ENCODE results near the gene CDYL. TPM values are rescaled to one million over a fixed set of nuclear protein-coding genes. Genes with fewer than 3 reads are reported as not detected.

Gene CDYL
- total RNA-seq, 1 experiment from 2014 or later = 4.2 TPM

- no peaks in the 10 kb centered on the region for H3K9me3 ChIP-seq (ENCODE audit: low read length)
- H3K9me2 ChIP-seq (replicated peaks; ENCODE audit: insufficient read depth, low read length) = no peaks in the 10 kb centered on the region
- no peaks in the 10 kb centered on the region for H3K4me1 ChIP-seq (ENCODE audit: low read length)
- H4K20me1 ChIP-seq (ENCODE audit: insufficient read depth, low read depth, low read length) = no peaks in the 10 kb centered on the region
- no peak overlapping the region for H3K4me3 ChIP-seq (ENCODE audit: low read length)
- H2AFZ ChIP-seq (ENCODE audit: low read length) = no peak overlapping the region
- H3K4me2 ChIP-seq (ENCODE audit: low read depth, low read length, poor library complexity, severe bottlenecking) = no peak overlapping the region
- DNase-seq = no peak
- H3K27ac ChIP-seq (ENCODE audit: low read length) = no peak overlapping the region
- no peaks in the 10 kb centered on the region for H3K27me3 ChIP-seq (ENCODE audit: low read length)
- H3K9ac ChIP-seq (ENCODE audit: low read length) = no peak overlapping the region
- no peaks in the 10 kb centered on the region for H3K36me3 ChIP-seq (ENCODE audit: insufficient read depth, low read length)
- no peaks in the 10 kb centered on the region for H3K79me2 ChIP-seq (ENCODE audit: low read length)
Measured at GRCh38 chr6:4947716-4948115, 171.5 kb downstream of the CDYL start.

- H2AFZ ChIP-seq (ENCODE audit: low read length) = no peak overlapping the region
- no peaks in the 10 kb centered on the region for H3K79me2 ChIP-seq (ENCODE audit: low read length)
- H3K4me2 ChIP-seq (ENCODE audit: low read depth, low read length, poor library complexity, severe bottlenecking) = no peak overlapping the region
- no peaks in the 10 kb centered on the region for H3K4me1 ChIP-seq (ENCODE audit: low read length)
- H3K9me2 ChIP-seq (replicated peaks; ENCODE audit: insufficient read depth, low read length) = no peaks in the 10 kb centered on the region
- no peak overlapping the region for H3K4me3 ChIP-seq (ENCODE audit: low read length)
- H3K27ac ChIP-seq (ENCODE audit: low read length) = no peak overlapping the region
- no peaks in the 10 kb centered on the region for H3K9me3 ChIP-seq (ENCODE audit: low read length)
- H4K20me1 ChIP-seq (ENCODE audit: insufficient read depth, low read depth, low read length) = no peaks in the 10 kb centered on the region
- no peak for DNase-seq
- no peaks in the 10 kb centered on the region for H3K36me3 ChIP-seq (ENCODE audit: insufficient read depth, low read length)
- no peak overlapping the region for H3K9ac ChIP-seq (ENCODE audit: low read length)
- no peaks in the 10 kb centered on the region for H3K27me3 ChIP-seq (ENCODE audit: low read length)
Measured at GRCh38 chr6:4948781-4949450, 172.7 kb downstream of the CDYL start.

GRCh38 chr6:4950076-4950475 lies 173.9 kb downstream of the CDYL start:
- H3K27ac ChIP-seq (ENCODE audit: low read length) = no peak overlapping the region
- no peaks in the 10 kb centered on the region for H3K4me1 ChIP-seq (ENCODE audit: low read length)
- no peaks in the 10 kb centered on the region for H4K20me1 ChIP-seq (ENCODE audit: insufficient read depth, low read depth, low read length)
- H3K9me2 ChIP-seq (replicated peaks; ENCODE audit: insufficient read depth, low read length) = no peaks in the 10 kb centered on the region
- H3K4me2 ChIP-seq (ENCODE audit: low read depth, low read length, poor library complexity, severe bottlenecking) = no peak overlapping the region
- no peaks in the 10 kb centered on the region for H3K9me3 ChIP-seq (ENCODE audit: low read length)
- H3K4me3 ChIP-seq (ENCODE audit: low read length) = no peak overlapping the region
- no peaks in the 10 kb centered on the region for H3K27me3 ChIP-seq (ENCODE audit: low read length)
- H2AFZ ChIP-seq (ENCODE audit: low read length) = no peak overlapping the region
- no peak overlapping the region for H3K9ac ChIP-seq (ENCODE audit: low read length)
- no peak for DNase-seq
- H3K79me2 ChIP-seq (ENCODE audit: low read length) = no peaks in the 10 kb centered on the region
- H3K36me3 ChIP-seq (ENCODE audit: insufficient read depth, low read length) = no peaks in the 10 kb centered on the region

GRCh38 chr6:4950836-4951533 lies 174.8 kb downstream of the CDYL start:
- Histone ChIP-seq H3K4me1 (ENCODE audit: low read length) (no peaks in the 10 kb centered on the region), H3K9me2 (replicated peaks; ENCODE audit: insufficient read depth, low read length) (no peaks in the 10 kb centered on the region), H3K79me2 (ENCODE audit: low read length) (no peaks in the 10 kb centered on the region), H4K20me1 (ENCODE audit: insufficient read depth, low read depth, low read length) (no peaks in the 10 kb centered on the region), H3K27me3 (ENCODE audit: low read length) (no peaks in the 10 kb centered on the region), H3K9me3 (ENCODE audit: low read length) (no peaks in the 10 kb centered on the region), H3K4me3 (ENCODE audit: low read length) (no peak overlapping the region), H3K27ac (ENCODE audit: low read length) (no peak overlapping the region), H2AFZ (ENCODE audit: low read length) (no peak overlapping the region), H3K36me3 (ENCODE audit: insufficient read depth, low read length) (no peaks in the 10 kb centered on the region), H3K4me2 (ENCODE audit: low read depth, low read length, poor library complexity, severe bottlenecking) (no peak overlapping the region), H3K9ac (ENCODE audit: low read length) (no peak overlapping the region)
- no peak for DNase-seq

- Histone ChIP-seq H3K79me2 (ENCODE audit: low read length) (no peaks in the 10 kb centered on the region), H3K9ac (ENCODE audit: low read length) (no peak overlapping the region), H3K4me1 (ENCODE audit: low read length) (no peaks in the 10 kb centered on the region), H3K27me3 (ENCODE audit: low read length) (no peaks in the 10 kb centered on the region), H3K4me2 (ENCODE audit: low read depth, low read length, poor library complexity, severe bottlenecking) (no peak overlapping the region), H3K27ac (ENCODE audit: low read length) (no peak overlapping the region), H4K20me1 (ENCODE audit: insufficient read depth, low read depth, low read length) (no peaks in the 10 kb centered on the region), H2AFZ (ENCODE audit: low read length) (no peak overlapping the region), H3K9me2 (replicated peaks; ENCODE audit: insufficient read depth, low read length) (no peaks in the 10 kb centered on the region), H3K9me3 (ENCODE audit: low read length) (no peaks in the 10 kb centered on the region), H3K4me3 (ENCODE audit: low read length) (no peak overlapping the region), H3K36me3 (ENCODE audit: insufficient read depth, low read length) (no peaks in the 10 kb centered on the region)
- no peak for DNase-seq
Measured at GRCh38 chr6:4953440-4953839, 177.2 kb downstream of the CDYL start.

GRCh38 chr6:4956625-4957024 lies 180.4 kb downstream of the CDYL start:
- H4K20me1 ChIP-seq (ENCODE audit: insufficient read depth, low read depth, low read length) = no peaks in the 10 kb centered on the region; the same call in 1 of the 2 replicates
- no peak overlapping the region for H3K4me2 ChIP-seq (ENCODE audit: low read depth, low read length, poor library complexity, severe bottlenecking)
- H3K27ac ChIP-seq (ENCODE audit: low read length) = no peak overlapping the region
- H3K9ac ChIP-seq (ENCODE audit: low read length) = no peak overlapping the region
- H3K27me3 ChIP-seq (ENCODE audit: low read length) = no peaks in the 10 kb centered on the region
- no peaks in the 10 kb centered on the region for H3K79me2 ChIP-seq (ENCODE audit: low read length)
- DNase-seq = no peak
- H3K9me3 ChIP-seq (ENCODE audit: low read length) = no peaks in the 10 kb centered on the region
- no peaks in the 10 kb centered on the region for H3K9me2 ChIP-seq (replicated peaks; ENCODE audit: insufficient read depth, low read length)
- no peaks in the 10 kb centered on the region for H3K36me3 ChIP-seq (ENCODE audit: insufficient read depth, low read length)
- no peaks in the 10 kb centered on the region for H3K4me1 ChIP-seq (ENCODE audit: low read length)
- no peak overlapping the region for H2AFZ ChIP-seq (ENCODE audit: low read length)
- H3K4me3 ChIP-seq (ENCODE audit: low read length) = no peak overlapping the region

- H3K4me3 ChIP-seq (ENCODE audit: low read length) = no peak overlapping the region
- no peak for DNase-seq
- no peaks in the 10 kb centered on the region; the same call in 1 of the 2 replicates for H4K20me1 ChIP-seq (ENCODE audit: insufficient read depth, low read depth, low read length)
- H3K9me2 ChIP-seq (replicated peaks; ENCODE audit: insufficient read depth, low read length) = no peaks in the 10 kb centered on the region
- no peaks in the 10 kb centered on the region for H3K9me3 ChIP-seq (ENCODE audit: low read length)
- no peak overlapping the region for H3K27ac ChIP-seq (ENCODE audit: low read length)
- no peaks in the 10 kb centered on the region for H3K4me1 ChIP-seq (ENCODE audit: low read length)
- H2AFZ ChIP-seq (ENCODE audit: low read length) = no peak overlapping the region
- H3K4me2 ChIP-seq (ENCODE audit: low read depth, low read length, poor library complexity, severe bottlenecking) = no peak overlapping the region
- no peaks in the 10 kb centered on the region for H3K27me3 ChIP-seq (ENCODE audit: low read length)
- no peaks in the 10 kb centered on the region for H3K79me2 ChIP-seq (ENCODE audit: low read length)
- H3K36me3 ChIP-seq (ENCODE audit: insufficient read depth, low read length) = no peaks in the 10 kb centered on the region
- H3K9ac ChIP-seq (ENCODE audit: low read length) = no peak overlapping the region
Measured at GRCh38 chr6:4957521-4958231, 181.5 kb downstream of the CDYL start.

GRCh38 chr6:4958624-4959023 lies 182.4 kb downstream of the CDYL start:
- Histone ChIP-seq H4K20me1 (ENCODE audit: insufficient read depth, low read depth, low read length) (no peaks in the 10 kb centered on the region; the same call in 1 of the 2 replicates), H3K27ac (ENCODE audit: low read length) (no peak overlapping the region), H3K9me2 (replicated peaks; ENCODE audit: insufficient read depth, low read length) (no peaks in the 10 kb centered on the region), H3K4me2 (ENCODE audit: low read depth, low read length, poor library complexity, severe bottlenecking) (no peak overlapping the region), H3K9me3 (ENCODE audit: low read length) (no peaks in the 10 kb centered on the region), H3K4me1 (ENCODE audit: low read length) (no peaks in the 10 kb centered on the region), H2AFZ (ENCODE audit: low read length) (no peak overlapping the region), H3K79me2 (ENCODE audit: low read length) (no peaks in the 10 kb centered on the region), H3K36me3 (ENCODE audit: insufficient read depth, low read length) (no peaks in the 10 kb centered on the region), H3K4me3 (ENCODE audit: low read length) (no peak overlapping the region), H3K9ac (ENCODE audit: low read length) (no peak overlapping the region), H3K27me3 (ENCODE audit: low read length) (no peaks in the 10 kb centered on the region)
- no peak for DNase-seq
